HCT116 (cell line): ENCODE data around the gene CORO6. TPM values are rescaled to one million over a fixed set of nuclear protein-coding genes. Genes with fewer than 3 reads are reported as not detected.

Source experiments
- ATAC-seq: fragments of 200-7000 bp; cut with Tn5 transposase; 2 replicates; pipeline ENCODE4 v1.9.1; 2020; ENCODE audit warnings: mild to moderate bottlenecking, moderate library complexity
- BruUV-seq: library from RNA; stranded (reverse); fragments of 400-500 nt; replicated peaks from 2 replicates; lab custom pipeline; 2021; lab: Mats Ljungman, UMichigan
- CTCF ChIA-PET: fragments of 300-600 bp; sonication (Branson Sonifier 250); formaldehyde crosslinking; loops from one replicate; lab custom pipeline; 2021; ENCODE audit warnings: antibody characterized with exemption; lab: Charles Lee
- POLR2A ChIA-PET: fragments of 300-600, 350-600 bp; sonication (Branson Sonifier 250); formaldehyde crosslinking; loops from one replicate; lab custom pipeline; 2021; ENCODE audit warnings: antibody characterized with exemption; lab: Charles Lee
- RAD21 ChIA-PET, 2 experiments: fragments of 300-600 bp; sonication (Branson Sonifier 250); formaldehyde crosslinking; loops; one replicate each; lab custom pipeline; 2023; ENCODE audit warnings: low total read pairs in 2 of 2; ENCODE audit not compliant: uncharacterized antibody in 2 of 2, unreplicated experiment in 2 of 2, low non-redundant PET in 1 of 2; lab: Charles Lee
- DNase-seq: peaks from one replicate; pipeline ENCODE4 v3.0.0-alpha.2; 2010; ENCODE audit warnings: low read depth, low spot score
- H2AFZ ChIP-seq: fragments of 200-600 bp; shearing (Covaris generic), sonication (generic); 2 replicates; pipeline ENCODE4 v1.6.1; 2017; ENCODE audit warnings: low read depth, mixed run types, mixed read lengths, antibody characterized with exemption, low read length; ENCODE audit not compliant: poor library complexity, severe bottlenecking
- H3K27ac ChIP-seq: 2 replicates; pipeline ENCODE4 v1.5.1; 2012; ENCODE audit warnings: low read depth, low read length
- H3K27me3 ChIP-seq: fragments of 200-600 bp; sonication (generic); 2 replicates; pipeline ENCODE4 v1.6.1; 2016; ENCODE audit warnings: mixed run types, low read length, mixed read lengths; ENCODE audit not compliant: insufficient read depth
- H3K36me3 ChIP-seq, 2 experiments: fragments of 200-500 bp in 1 of 2; fragments of 200-600 bp in 1 of 2; sonication (Bioruptor generic) in 1 of 2; sonication (generic) in 1 of 2; 2 replicates each; pipeline versions ENCODE4 v1.5.1 to v1.6.1; 2014 to 2016; ENCODE audit warnings: low read length in 2 of 2, inconsistent platforms in 1 of 2, mixed read lengths in 1 of 2, mixed run types in 1 of 2; ENCODE audit not compliant: insufficient read depth in 2 of 2, control insufficient read depth in 1 of 2
- H3K4me1 ChIP-seq, 2 experiments: fragments of 200-600 bp in 1 of 2; sonication (generic) in 1 of 2; 2 replicates each; pipeline versions ENCODE4 v1.5.1 to v1.6.1; 2012 to 2017; ENCODE audit warnings: low read length in 2 of 2, inconsistent platforms in 1 of 2, mild to moderate bottlenecking in 1 of 2, mixed read lengths in 1 of 2, mixed run types in 1 of 2, moderate library complexity in 1 of 2; ENCODE audit not compliant: insufficient read depth in 2 of 2, control insufficient read depth in 1 of 2
- H3K4me2 ChIP-seq: fragments of 200-600 bp; sonication (generic); 2 replicates; pipeline ENCODE4 v1.6.1; 2017; ENCODE audit warnings: mixed run types, low read length, mixed read lengths
- H3K4me3 ChIP-seq, 2 experiments: fragments of 200-600 bp in 1 of 2; sonication (generic) in 1 of 2; replicated peaks in 1 of 2; 2 replicates each; pipeline ENCODE4 v1.5.1; 2011 to 2016; ENCODE audit warnings: low read length in 2 of 2, control low read depth in 1 of 2, low read depth in 1 of 2, mild to moderate bottlenecking in 1 of 2, mixed read lengths in 1 of 2, mixed run types in 1 of 2
- H3K79me2 ChIP-seq: fragments of 200-600 bp; sonication (generic); 2 replicates; pipeline ENCODE4 v1.6.1; 2017; ENCODE audit warnings: mild to moderate bottlenecking, mixed run types, low read length, moderate library complexity, mixed read lengths; ENCODE audit not compliant: insufficient read depth
- H3K9ac ChIP-seq: fragments of 200-600 bp; sonication (generic); 2 replicates; pipeline ENCODE4 v1.6.1; 2016; ENCODE audit warnings: low read length, mixed read lengths
- H3K9me2 ChIP-seq: fragments of 200-600 bp; sonication (generic), shearing (Covaris generic); 2 replicates; pipeline ENCODE4 v1.6.1; 2017; ENCODE audit warnings: mixed run types, mild to moderate bottlenecking, moderate library complexity; ENCODE audit not compliant: insufficient read depth
- H3K9me3 ChIP-seq, 2 experiments: fragments of 200-500 bp in 1 of 2; fragments of 200-600 bp in 1 of 2; sonication (Bioruptor generic) in 1 of 2; sonication (generic) in 1 of 2; 2 replicates each; pipeline ENCODE4 v1.6.1; 2014 to 2017; ENCODE audit warnings: low read length in 2 of 2, mixed read lengths in 2 of 2, inconsistent platforms in 1 of 2, low read depth in 1 of 2, mild to moderate bottlenecking in 1 of 2, mixed run types in 1 of 2, moderate library complexity in 1 of 2; ENCODE audit not compliant: control insufficient read depth in 1 of 2, insufficient read depth in 1 of 2
- H4K20me1 ChIP-seq: fragments of 200-600 bp; sonication (generic), shearing (Covaris generic); 2 replicates; pipeline ENCODE4 v1.6.1; 2017; ENCODE audit warnings: mixed run types, mild to moderate bottlenecking, moderate library complexity; ENCODE audit not compliant: insufficient read depth
- ATF3 ChIP-seq: IDR thresholded peaks from 2 replicates; pipeline ENCODE4 v1.6.1; 2012
- CEBPB ChIP-seq: IDR thresholded peaks from 2 replicates; pipeline ENCODE4 v1.6.1; 2012; ENCODE audit warnings: low read depth
- EGR1 ChIP-seq: IDR thresholded peaks from 2 replicates; pipeline ENCODE4 v1.6.1; 2012; ENCODE audit warnings: low read depth
- EZH2 ChIP-seq: fragments of 200-600 bp; sonication (generic); IDR thresholded peaks from 2 replicates; pipeline ENCODE4 v1.6.1; 2017; ENCODE audit warnings: antibody characterized with exemption, mixed run types
- EZH2phosphoT487 ChIP-seq: fragments of 200-600 bp; IDR thresholded peaks from 2 replicates; pipeline ENCODE4 v1.6.1; 2018; ENCODE audit warnings: antibody characterized with exemption, borderline replicate concordance
- POLR2A ChIP-seq: IDR thresholded peaks from 2 replicates; pipeline ENCODE4 v1.7.0; 2011; ENCODE audit warnings: borderline replicate concordance; ENCODE audit not compliant: insufficient read depth, insufficient read length; ENCODE audit errors: extremely low read depth
- RAD21 ChIP-seq: IDR thresholded peaks from 2 replicates; pipeline ENCODE4 v1.6.1; 2012; ENCODE audit warnings: low read depth, mild to moderate bottlenecking
- REST ChIP-seq: IDR thresholded peaks from 2 replicates; pipeline ENCODE4 v1.6.1; 2012; ENCODE audit warnings: low read depth
- SRF ChIP-seq: IDR thresholded peaks from 2 replicates; pipeline ENCODE4 v1.6.1; 2012; ENCODE audit warnings: low read depth
- TCF7L2 ChIP-seq: IDR thresholded peaks from 2 replicates; pipeline ENCODE4 v1.7.0; 2011; ENCODE audit warnings: borderline replicate concordance, inconsistent platforms; ENCODE audit not compliant: insufficient read depth, insufficient read length; ENCODE audit errors: extremely low read depth
- ZBTB33 ChIP-seq: IDR thresholded peaks from 2 replicates; pipeline ENCODE4 v1.6.1; 2011; ENCODE audit warnings: mild to moderate bottlenecking, low read length, moderate library complexity; ENCODE audit not compliant: insufficient replicate concordance; ENCODE audit errors: extremely low read depth
- ZNF274 ChIP-seq: fragments of 200-500 bp; sonication (Bioruptor generic); IDR thresholded peaks from 2 replicates; pipeline ENCODE4 v1.6.1; 2014; ENCODE audit warnings: mild to moderate bottlenecking, low read depth, low read length, inconsistent platforms
- intact Hi-C: fragments of 100-400 bp; cut with micrococcal nuclease; formaldehyde crosslinking; loops from 2 replicates; pipeline ENCODE4 v1.10.0; 2022
- total RNA-seq: library from RNA; stranded (reverse); gene quantifications from one replicate; pipeline ENCODE4 v1.2.1, GENCODE V29; 2021; ENCODE audit not compliant: unreplicated experiment

CORO6 gene
- total RNA-seq, 1 experiment from 2014 or later, result 8.7 TPM

DNA sequence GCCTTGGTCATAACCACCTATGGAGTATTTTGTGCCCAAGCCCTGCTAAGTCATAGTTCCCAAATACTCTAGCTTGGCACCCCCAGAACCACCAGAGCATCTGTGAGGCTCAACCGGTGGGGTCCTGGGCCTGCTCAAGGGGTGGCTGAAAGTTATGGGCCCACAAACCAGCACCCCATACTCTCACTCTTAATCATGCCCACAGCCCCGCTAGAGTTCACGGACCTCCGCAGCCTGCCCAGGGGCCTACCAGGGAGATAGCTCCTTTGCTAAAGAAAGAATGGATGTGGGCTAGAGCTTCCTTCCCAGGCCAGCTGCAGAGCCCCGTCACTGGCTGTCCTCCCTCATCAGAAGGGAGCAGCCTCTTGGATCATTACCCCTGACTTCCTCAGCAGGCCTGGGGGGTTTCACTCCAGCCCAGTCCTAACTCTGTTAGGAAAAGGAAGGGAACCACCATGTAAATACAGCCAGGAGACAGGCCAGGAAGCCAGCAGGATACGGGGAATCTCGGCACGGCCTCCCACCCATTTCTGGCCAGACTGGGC lies 34.6 kb downstream of the CORO6 start (continued):
- no peak for TF ChIP-seq ZNF274
- TF ChIP-seq ZBTB33, result no peak

GRCh38 chr17:29587591-29587990 lies 35.1 kb downstream of the CORO6 start:
- ChIA-PET CTCF (no interaction called here), RAD21 (no interaction called here), POLR2A (no interaction called here)
- Histone ChIP-seq H3K9me2 (no peaks in the 10 kb centered on the region), H3K79me2 (peaks cover 62% of the 10 kb centered on the region), H3K4me1 (peaks cover 29 to 69% of the 10 kb centered on the region in 2 experiments), H3K9ac (peak overlapping the region; percentile 83; the same call in 1 of the 2 replicates), H3K4me2 (peak overlapping the region; percentile 93), H3K4me3 (peak overlapping the region; percentile 86 to 96), H2AFZ (no peak overlapping the region), H4K20me1 (no peaks in the 10 kb centered on the region), H3K36me3 (no peaks in the 10 kb centered on the region), H3K27me3 (no peaks in the 10 kb centered on the region), H3K27ac (no peak overlapping the region), H3K9me3 (no peaks in the 10 kb centered on the region)
- TF ChIP-seq SRF (no peak), RAD21 (no peak), EZH2 (no peak), EGR1 (no peak), EZH2phosphoT487 (no peak), POLR2A (no peak), REST (no peak), TCF7L2 (no peak), ATF3 (no peak), CEBPB (no peak)
- intact Hi-C loops, result no loop called here
- no TSS peak for BruUV-seq
- no peak for DNase-seq
- no peak for ATAC-seq
